Measurements from ENCODE around the gene SPATA2. TPM values are rescaled to one million over a fixed set of nuclear protein-coding genes. Genes with fewer than 3 reads are reported as not detected.
"Not testable (repeated sequence)": the region's sequence is repeated elsewhere in the genome, so short reads cannot be mapped to it uniquely, and the experiment has no call there.

Gene SPATA2, protein sequence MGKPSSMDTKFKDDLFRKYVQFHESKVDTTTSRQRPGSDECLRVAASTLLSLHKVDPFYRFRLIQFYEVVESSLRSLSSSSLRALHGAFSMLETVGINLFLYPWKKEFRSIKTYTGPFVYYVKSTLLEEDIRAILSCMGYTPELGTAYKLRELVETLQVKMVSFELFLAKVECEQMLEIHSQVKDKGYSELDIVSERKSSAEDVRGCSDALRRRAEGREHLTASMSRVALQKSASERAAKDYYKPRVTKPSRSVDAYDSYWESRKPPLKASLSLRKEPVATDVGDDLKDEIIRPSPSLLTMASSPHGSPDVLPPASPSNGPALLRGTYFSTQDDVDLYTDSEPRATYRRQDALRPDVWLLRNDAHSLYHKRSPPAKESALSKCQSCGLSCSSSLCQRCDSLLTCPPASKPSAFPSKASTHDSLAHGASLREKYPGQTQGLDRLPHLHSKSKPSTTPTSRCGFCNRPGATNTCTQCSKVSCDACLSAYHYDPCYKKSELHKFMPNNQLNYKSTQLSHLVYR
- polyA plus RNA-seq, result 1 to 10 TPM; 3.8 to 5.0 (median 4.7) TPM

DNA sequence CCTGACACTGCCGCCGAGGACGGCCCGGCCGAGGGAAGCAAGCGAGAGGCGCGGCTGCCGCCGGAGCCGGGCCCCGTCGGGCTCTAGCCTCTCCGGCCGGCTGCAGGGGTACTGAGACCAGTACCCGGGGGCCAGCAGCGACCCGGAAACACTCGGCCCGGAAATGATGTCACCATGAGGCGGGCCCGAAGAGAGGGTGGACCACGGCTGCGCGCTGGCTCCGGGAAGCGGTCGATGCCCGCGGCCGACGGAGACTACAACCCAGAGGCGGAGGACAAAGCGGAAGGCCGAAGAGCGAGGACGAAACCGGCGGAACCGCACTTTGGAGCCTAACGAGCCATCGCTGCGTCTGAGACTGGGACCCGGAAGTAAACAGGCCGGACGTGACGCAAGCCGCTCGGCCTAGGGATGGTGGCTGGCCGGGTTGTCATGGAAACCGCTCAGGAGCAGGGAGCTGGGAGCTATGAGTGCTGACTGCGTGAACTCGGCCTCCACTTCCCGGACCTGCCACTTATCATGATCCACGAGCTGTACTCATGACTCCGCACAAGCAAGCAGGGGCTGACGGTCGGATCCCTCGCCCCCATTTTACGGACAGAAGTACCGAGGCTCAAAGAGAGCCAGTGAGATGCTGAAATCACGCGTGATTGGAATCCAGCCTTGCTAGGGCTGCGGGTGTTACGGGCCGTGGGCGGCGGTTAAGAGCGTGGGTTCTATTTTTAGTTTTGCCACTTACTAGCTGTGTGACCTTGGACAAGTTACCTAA, at the start of gene SPATA2:
Gene SPATA2 (minus strand): TSS at position 150 of the 766 bp plus-strand sequence. CDS start 7,039 bp downstream, outside the sequence.
- WGBS, 3 donors, result 0% methylated on average over 64 to 69 of the region's 69 CpGs
- peak within 1 kb of the TSS; percentile 99 for H3K27ac ChIP-seq (ENCODE audit: low read depth, low read length)

DNA sequence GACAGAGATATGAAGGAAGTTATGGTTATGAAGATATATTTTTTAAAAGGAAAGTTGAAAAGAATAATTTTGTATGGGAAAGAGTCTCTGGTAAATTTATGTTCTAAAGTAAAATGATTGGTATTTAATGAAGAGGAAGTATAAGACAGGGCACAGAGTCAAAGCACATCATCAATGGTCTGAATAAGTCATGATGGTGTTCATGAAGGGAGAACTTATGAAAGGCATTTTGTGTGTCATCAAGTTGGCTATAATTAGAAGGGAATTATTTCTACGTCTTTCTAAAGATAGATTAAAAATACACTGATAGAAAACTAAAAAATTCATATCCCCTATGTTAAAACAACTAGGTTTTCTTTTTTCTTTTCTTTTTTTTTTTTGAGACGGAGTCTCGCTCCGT, 46.1 kb upstream of the SPATA2 start:
- H3K27ac ChIP-seq (ENCODE audit: low read depth, low read length), result no peak overlapping the region
- WGBS, 3 donors, result 89 to 95% (median 93%) methylated on average over 3 to 4 of the region's 4 CpGs

DNA sequence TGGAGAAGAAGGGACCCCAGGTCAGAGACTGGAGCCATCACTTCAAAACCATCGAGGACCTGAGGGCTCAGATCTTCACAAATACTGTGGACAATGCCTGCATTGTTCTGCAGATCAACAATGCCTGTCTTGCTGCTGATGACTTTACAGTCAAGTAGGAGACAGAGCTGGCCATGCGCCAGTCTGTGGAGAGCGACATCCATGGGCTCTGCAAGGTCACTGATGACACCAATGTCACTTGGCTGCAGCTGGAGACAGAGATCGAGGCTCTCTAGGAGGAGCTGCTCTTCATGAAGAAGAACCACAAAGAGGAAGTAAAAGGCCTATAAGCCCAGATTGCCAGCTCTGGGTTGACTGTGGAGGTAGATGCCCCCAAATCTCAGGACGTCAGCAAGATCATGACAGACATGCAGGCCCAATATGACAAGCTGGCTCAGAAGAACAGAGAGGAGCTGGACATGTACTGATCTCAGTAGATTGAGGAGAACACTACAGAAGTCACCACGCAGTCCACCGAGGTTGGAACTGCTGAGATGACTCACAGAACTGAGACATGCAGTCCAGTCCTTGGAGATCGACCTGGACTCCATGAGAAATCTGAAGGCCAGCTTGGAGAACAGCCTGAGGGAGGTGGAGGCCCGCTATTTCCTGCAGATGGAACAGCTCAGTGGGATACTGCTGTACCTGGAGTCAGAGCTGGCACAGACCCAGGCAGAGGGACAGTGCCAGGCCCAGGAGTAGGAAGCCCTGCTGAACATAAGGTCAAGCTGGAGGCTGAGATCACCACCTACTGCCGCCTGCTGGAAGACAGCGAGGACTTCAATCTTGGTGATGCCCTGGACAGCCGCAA, 42.0 kb upstream of the SPATA2 start:
- WGBS, 3 donors, result 85 to 87% (median 86%) methylated on average over 12 of the region's 12 CpGs
- not testable (repeated sequence) for H3K27ac ChIP-seq (ENCODE audit: low read depth, low read length)

DNA sequence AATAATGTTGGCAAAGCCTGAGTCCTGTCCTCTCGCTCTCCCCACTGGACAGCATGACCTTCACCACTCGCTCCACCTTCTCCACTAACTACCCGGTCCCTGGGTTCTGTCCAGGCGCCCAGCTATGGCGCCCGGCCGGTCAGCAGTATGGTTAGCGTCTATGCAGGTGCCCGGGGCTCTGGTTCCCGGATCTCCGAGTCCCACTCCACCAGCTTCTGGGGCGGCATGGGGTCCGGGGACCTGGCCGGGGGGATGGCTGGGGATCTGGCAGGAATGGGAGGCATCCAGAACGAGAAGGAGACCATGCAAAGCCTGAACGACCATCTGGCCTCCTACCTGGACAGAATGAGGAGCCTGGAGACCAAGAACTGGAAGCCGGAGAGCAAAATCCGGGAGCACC, 41.4 kb upstream of the SPATA2 start:
- 94 to 97% (median 96%) methylated on average over 18 of the region's 18 CpGs for WGBS, 3 donors
- no peak overlapping the region for H3K27ac ChIP-seq (ENCODE audit: low read depth, low read length)

DNA sequence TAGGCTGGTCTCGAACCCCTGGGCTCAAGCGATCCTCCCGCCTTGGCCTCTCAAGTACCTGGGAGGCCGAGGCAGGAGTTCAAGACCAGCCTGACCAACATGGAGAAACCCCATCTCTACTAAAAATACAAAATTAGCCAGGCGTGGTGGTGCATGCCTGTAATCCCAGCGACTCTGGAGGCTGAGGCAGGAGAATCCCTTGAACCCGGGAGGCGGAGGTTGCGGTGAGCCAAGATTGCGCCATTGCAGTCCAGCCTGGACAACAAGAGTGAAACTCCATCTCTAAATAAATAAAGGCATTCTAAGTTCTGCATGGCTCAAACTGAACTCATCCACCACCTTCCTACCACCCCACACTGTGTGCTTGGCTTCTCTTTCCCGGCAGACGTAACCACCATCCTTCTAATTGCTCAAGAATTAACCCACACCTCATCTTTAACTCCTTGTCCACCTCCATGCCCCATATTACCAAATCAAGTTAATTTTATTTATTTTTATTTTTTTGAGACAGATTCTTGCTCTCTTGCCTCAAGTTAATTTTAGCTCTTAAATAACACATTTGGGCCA, 40.6 kb upstream of the SPATA2 start:
- not testable (repeated sequence) for H3K27ac ChIP-seq (ENCODE audit: low read depth, low read length)
- WGBS, 3 donors, result 85 to 89% (median 86%) methylated on average over 12 of the region's 12 CpGs

DNA sequence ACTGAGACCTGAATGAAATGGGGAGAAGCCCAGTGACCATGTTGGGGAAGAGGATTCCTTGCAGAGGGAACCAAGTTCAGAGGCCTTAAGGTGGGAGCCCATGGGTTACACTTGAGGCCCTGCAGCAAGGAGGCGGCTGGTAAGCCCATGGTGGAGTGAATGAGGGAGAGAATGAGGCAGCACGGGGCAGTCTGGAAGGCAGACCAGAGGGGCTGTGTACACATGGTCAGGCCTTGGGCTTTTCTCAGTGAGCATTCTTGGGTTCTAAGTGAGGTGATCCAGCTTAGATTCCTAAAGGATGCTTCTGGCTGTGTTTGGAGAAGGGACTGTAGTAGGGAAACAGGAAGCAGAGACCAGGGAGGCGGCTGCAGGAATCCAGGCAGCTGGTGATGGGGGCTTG, 39.8 kb upstream of the SPATA2 start:
- 92 to 96% (median 93%) methylated on average over 3 of the region's 3 CpGs for WGBS, 3 donors
- H3K27ac ChIP-seq (ENCODE audit: low read depth, low read length), result no peak overlapping the region

DNA sequence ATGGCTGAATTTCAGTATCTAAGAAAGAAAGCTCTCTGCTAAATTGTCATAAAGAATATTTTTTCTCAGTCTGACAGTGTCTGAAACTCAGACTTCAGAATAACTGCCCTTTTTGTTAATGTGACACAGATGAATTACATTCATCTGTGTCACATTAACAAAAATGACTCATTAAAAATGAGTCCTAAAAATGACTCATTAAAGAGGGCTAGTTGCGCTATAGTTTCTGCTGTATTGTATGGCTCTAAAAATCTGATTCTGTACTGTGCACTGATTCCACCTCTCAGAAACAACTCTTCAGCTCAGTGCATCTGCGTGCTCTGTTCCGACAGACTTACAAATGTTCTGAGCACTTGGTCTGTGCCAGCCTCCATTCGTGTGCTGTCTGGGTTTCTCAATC, 35.8 kb upstream of the SPATA2 start:
- no peak overlapping the region for H3K27ac ChIP-seq (ENCODE audit: low read depth, low read length)
- WGBS, 3 donors, result 89 to 91% (median 91%) methylated on average over 4 of the region's 4 CpGs

DNA sequence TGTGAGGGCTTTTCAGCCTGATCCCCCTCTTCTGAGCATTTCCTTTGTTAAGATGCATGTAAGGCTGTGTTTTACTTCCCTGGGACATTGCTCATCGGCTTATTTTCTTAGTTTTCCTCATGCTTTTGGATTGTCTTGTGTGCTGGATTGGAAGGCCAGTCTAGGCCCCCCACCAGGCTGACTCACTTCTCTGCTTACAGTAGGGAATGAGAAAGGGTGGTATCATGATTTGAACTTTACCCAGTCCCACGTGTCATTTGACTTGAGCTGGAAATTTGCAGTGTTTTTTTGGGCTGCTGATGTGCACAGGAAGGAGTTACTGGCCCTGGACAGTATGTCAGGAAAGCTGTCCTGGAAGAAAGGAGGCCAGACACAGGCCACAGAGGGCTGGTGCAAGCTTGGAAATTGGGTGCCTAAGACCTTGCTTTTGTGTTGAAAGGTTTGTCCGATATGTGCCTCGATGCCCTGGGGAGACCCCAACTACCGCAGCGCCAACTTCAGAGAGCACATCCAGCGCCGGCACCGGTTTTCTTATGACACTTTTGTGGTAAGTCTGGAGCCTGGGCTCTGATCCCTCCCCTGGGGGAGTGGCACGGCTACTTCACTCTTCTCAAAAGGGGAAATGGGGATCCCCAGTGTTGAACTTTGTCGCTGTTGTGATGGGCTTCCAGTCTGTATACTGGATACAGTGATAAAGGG, 33.6 kb upstream of the SPATA2 start:
- 84 to 92% (median 88%) methylated on average over 11 of the region's 11 CpGs for WGBS, 3 donors

DNA sequence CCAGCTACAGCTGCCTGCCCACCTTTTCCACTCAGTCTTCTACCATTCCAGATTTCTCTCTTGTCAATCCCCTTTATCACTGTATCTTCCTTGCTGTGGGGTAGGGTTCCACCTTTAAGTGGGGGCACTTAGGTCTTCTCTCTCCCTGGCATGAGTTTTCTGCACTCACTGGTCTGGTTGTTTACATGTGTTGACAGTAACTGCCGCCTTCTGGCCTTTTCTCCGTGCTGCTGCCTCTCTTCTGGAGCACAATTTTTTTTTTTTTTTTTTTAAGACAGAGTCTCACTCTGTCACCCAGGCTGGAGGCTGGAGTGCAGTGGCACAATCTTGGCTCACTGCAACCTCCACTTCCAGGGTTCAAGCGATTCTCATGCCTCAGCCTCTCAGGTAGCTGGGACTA, 32.8 kb upstream of the SPATA2 start:
- 83 to 91% (median 85%) methylated on average over 3 of the region's 3 CpGs for WGBS, 3 donors
- no peak overlapping the region for H3K27ac ChIP-seq (ENCODE audit: low read depth, low read length)

More for the DNA sequence above, 33.6 kb upstream of the SPATA2 start:
- H3K27ac ChIP-seq (ENCODE audit: low read depth, low read length), result no peak overlapping the region

DNA sequence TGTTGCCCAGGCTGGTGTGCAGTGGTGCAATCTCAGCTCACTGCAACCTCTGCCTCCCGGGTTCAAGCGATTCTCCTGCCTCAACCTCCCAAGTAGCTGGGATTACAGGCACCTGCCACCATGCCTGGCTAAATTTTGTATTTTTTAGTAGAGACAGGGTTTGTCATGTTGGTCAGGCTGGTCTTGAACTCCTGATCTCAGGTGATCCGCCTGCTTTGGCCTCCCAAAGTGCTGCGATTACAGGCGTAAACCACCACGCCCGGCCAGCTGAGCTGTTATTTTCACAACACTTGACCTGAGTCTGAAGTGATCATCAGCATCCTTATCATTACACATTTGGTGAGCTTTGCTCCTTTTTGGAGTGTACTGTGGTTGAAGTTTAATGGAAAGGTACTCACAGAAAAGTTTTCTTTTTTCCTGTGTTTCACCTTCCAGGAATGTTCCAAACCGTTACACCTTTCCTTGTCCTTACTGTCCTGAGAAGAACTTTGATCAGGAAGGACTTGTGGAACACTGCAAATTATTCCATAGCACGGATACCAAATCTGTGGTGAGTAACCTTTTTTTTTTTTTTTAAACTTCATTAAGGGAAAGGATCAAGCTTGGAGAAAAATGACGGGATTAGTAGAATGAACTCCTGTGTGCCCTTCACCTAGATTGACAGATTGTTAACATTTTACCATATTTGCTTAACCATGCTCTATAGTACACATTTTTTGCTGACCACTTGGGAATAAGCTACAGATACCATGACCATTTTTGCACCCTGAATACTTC, 30.6 kb upstream of the SPATA2 start:
- WGBS, 3 donors, result 95 to 97% (median 96%) methylated on average over 10 of the region's 10 CpGs
- no peak overlapping the region for H3K27ac ChIP-seq (ENCODE audit: low read depth, low read length)

DNA sequence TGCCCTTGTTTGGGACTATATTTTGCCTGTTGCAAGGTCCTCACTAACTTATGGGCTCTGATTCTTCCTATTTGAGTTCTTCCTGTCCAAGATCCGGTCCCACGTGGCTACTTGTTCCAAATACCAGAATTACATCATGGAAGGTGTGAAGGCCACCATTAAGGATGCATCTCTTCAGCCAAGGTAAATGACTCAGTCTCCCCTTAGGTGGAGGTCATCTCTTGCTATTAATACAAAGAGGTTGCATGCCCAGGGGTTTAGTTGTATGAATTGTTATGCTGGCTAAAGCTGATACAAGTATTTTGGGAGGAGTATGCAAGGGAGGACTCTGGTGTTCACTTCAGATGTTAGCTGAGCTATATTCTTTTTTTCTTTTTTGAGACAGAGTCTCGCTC, 30.0 kb upstream of the SPATA2 start:
- WGBS, 3 donors, result 73 to 85% (median 76%) methylated on average over 3 of the region's 3 CpGs
- H3K27ac ChIP-seq (ENCODE audit: low read depth, low read length), result no peak overlapping the region

DNA sequence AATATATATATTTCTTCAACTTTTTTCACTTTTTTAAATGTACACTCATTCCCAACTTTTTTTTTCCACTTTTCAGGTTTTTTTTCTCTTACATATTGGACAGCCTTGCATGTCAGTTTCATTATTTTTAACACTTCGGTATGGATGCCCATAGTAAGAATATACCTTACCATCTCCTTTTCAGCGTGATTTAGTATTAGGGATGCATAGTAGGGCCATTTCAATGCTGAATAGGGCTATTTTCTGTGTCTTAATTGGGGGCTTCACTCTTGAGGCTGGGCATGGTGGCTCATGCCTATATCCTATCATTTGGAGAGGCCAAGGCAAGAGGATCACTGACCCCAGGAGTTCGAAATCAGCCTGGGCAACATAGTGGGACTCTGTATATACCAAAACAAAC, 27.6 kb upstream of the SPATA2 start:
- WGBS, 3 donors, result 95 to 96% (median 95%) methylated on average over 3 of the region's 3 CpGs

DNA sequence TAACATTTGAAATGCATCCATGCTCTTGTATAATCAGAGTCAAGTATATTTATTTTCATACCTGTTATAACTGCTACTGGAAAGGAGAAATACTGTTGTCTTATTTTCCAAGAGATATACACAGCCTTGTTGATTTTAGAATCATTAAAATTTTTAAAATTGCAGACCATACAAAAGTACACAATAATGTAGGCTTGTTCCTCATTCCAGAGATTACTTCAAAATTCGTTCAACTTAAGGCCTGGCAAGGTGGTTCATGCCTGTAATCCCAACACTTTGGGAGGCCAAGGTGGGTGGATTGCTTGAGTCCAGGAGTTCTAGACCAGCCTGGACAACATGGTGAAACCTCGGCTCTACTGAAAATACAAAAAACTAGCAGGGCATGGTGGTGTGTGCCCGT, 27.0 kb upstream of the SPATA2 start:
- H3K27ac ChIP-seq (ENCODE audit: low read depth, low read length), result no peak overlapping the region
- WGBS, 3 donors, result 68 to 80% (median 75%) methylated on average over 3 of the region's 3 CpGs

More for the DNA sequence above, 27.6 kb upstream of the SPATA2 start:
- no peak overlapping the region for H3K27ac ChIP-seq (ENCODE audit: low read depth, low read length)

DNA sequence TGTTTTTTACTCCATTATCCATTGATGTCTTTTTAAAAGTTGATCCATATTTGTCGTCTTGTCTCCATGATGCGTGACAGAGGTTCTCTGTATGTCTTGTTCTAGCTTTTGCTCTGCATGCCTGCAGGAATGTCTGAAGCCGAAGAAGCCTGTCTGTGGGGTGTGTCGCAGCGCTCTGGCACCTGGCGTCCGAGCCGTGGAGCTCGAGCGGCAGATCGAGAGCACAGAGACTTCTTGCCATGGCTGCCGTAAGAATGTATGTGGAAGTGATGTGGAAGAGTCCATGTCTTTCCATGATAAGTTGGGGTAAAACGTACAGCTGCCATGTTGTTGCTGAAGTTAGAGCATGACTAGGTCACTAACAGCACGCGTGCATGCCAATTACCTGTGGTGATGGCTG, 26.1 kb upstream of the SPATA2 start:
- 93 to 95% (median 94%) methylated on average over 15 of the region's 15 CpGs for WGBS, 3 donors
- no peak overlapping the region for H3K27ac ChIP-seq (ENCODE audit: low read depth, low read length)

DNA sequence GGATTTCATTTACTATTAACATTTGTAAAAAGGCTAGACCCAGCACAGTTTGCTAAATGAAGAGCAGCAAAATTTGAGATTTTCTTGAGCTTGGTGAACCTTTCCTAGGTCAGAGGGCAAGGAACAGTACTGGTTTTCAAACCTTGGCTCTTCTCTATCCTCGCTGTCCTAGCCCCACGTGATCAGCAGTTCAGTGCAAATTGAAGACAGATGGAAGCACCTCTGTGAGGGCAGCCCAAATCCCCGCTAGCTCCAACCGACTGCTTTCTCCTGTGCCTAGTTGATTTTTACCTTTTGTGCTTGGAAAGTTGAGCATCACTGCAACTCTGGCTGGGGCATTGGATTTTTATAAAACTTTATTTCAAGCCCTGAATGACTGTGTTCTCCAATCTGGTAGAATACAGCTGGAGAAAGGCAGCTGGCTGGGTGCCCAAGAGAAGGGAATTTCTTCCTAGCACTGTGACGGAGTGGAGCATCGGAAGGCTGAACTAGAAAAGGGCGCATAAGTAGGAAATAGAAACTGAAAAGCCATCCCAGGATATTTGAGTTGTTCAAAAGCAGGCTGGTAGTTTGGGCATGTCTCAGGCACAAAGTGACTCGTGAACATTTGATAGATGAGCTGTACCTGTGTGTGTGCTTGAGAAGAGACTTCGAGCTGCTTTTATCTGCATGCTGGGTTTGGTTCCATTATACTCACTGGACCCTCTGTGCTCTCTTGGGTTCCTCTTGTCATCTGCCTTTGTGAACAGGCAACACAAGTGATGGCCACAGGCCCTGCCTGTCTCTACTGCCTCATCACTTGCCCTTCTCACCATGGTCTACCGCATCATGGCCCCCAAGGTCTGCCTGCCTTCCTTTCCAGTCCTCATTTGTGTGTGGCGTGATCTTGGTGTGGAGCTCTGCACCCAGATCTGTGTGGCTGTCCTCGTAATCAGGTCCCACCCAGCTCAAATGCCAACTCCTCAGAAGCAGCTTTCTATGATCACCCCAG, 23.1 kb upstream of the SPATA2 start:
- 52 to 65% (median 60%) methylated on average over 12 of the region's 12 CpGs for WGBS, 3 donors
- H3K27ac ChIP-seq (ENCODE audit: low read depth, low read length), result no peak overlapping the region
